H9 (cell line): ENCODE measurements around the gene SOCS7. TPM values are rescaled to one million over a fixed set of nuclear protein-coding genes. Genes with fewer than 3 reads are reported as not detected.

Source experiments
- DNase-seq: peaks from one replicate; pipeline ENCODE4 v3.0.0-alpha.2; 2017
- H2AFZ ChIP-seq: one replicate; pipeline ENCODE4 v1.6.1; 2013; ENCODE audit warnings: mild to moderate bottlenecking, low read length, control low read depth, moderate library complexity
- H2AK5ac ChIP-seq: 2 replicates; pipeline ENCODE4 v1.6.1; 2013; ENCODE audit warnings: low read length, control low read depth, mixed read lengths; ENCODE audit not compliant: insufficient read length
- H2BK120ac ChIP-seq: one replicate; pipeline ENCODE4 v1.6.1; 2013; ENCODE audit warnings: low read depth, mild to moderate bottlenecking, low read length, control low read depth, inconsistent platforms; ENCODE audit not compliant: poor library complexity, severe bottlenecking
- H2BK12ac ChIP-seq: 2 replicates; pipeline ENCODE4 v1.6.1; 2013; ENCODE audit warnings: low read length, control low read depth, mixed read lengths, low read depth; ENCODE audit not compliant: insufficient read length
- H2BK15ac ChIP-seq: 2 replicates; pipeline ENCODE4 v1.6.1; 2013; ENCODE audit warnings: low read depth, low read length, control low read depth
- H2BK20ac ChIP-seq: one replicate; pipeline ENCODE4 v1.6.1; 2013; ENCODE audit warnings: low read depth, mild to moderate bottlenecking, low read length, control low read depth, inconsistent platforms; ENCODE audit not compliant: poor library complexity, severe bottlenecking
- H2BK5ac ChIP-seq: 2 replicates; pipeline ENCODE4 v1.6.1; 2013; ENCODE audit warnings: low read length, control low read depth, mixed read lengths; ENCODE audit not compliant: insufficient read length
- H3K14ac ChIP-seq: 2 replicates; pipeline ENCODE4 v1.6.1; 2013; ENCODE audit warnings: low read length, control low read depth; ENCODE audit not compliant: insufficient read depth
- H3K18ac ChIP-seq: 2 replicates; pipeline ENCODE4 v1.6.1; 2013; ENCODE audit warnings: low read depth, mild to moderate bottlenecking, mixed read lengths, low read length, control low read depth; ENCODE audit not compliant: insufficient read length
- H3K23ac ChIP-seq: 2 replicates; pipeline ENCODE4 v1.6.1; 2013; ENCODE audit warnings: low read length, control low read depth, mixed read lengths, low read depth; ENCODE audit not compliant: insufficient read length
- H3K23me2 ChIP-seq: 2 replicates; pipeline ENCODE4 v1.6.1; 2013; ENCODE audit warnings: low read depth, mild to moderate bottlenecking, mixed read lengths, low read length, control low read depth; ENCODE audit not compliant: insufficient read length, poor library complexity, severe bottlenecking
- H3K27ac ChIP-seq: 2 replicates; pipeline ENCODE4 v1.5.1; 2013; ENCODE audit warnings: low read length, control low read depth, mixed read lengths, low read depth; ENCODE audit not compliant: insufficient read length
- H3K27me3 ChIP-seq: 2 replicates; pipeline ENCODE4 v1.6.1; 2013; ENCODE audit warnings: low read length, control low read depth, inconsistent platforms; ENCODE audit not compliant: insufficient read depth
- H3K4ac ChIP-seq: 2 replicates; pipeline ENCODE4 v1.6.1; 2013; ENCODE audit warnings: low read depth, mild to moderate bottlenecking, control low read depth, inconsistent platforms, low read length, moderate library complexity
- H3K4me1 ChIP-seq: 2 replicates; pipeline ENCODE4 v1.6.1; 2013; ENCODE audit warnings: low read length, control low read depth, inconsistent platforms; ENCODE audit not compliant: insufficient read depth
- H3K4me2 ChIP-seq: 2 replicates; pipeline ENCODE4 v1.6.1; 2013; ENCODE audit warnings: low read length, control low read depth, mixed read lengths; ENCODE audit not compliant: insufficient read length, insufficient read depth
- H3K56ac ChIP-seq: 2 replicates; pipeline ENCODE4 v1.6.1; 2013; ENCODE audit warnings: low read depth, mild to moderate bottlenecking, mixed read lengths, low read length, control low read depth; ENCODE audit not compliant: insufficient read length
- H3K79me1 ChIP-seq: 2 replicates; pipeline ENCODE4 v1.6.1; 2013; ENCODE audit warnings: low read depth, mild to moderate bottlenecking, moderate library complexity, low read length, control low read depth, inconsistent platforms; ENCODE audit not compliant: insufficient read depth, poor library complexity, severe bottlenecking
- H3K79me2 ChIP-seq: 2 replicates; pipeline ENCODE4 v1.6.1; 2013; ENCODE audit warnings: low read length, control low read depth, inconsistent platforms; ENCODE audit not compliant: insufficient read depth
- H3K9ac ChIP-seq: 2 replicates; pipeline ENCODE4 v1.6.1; 2013; ENCODE audit warnings: low read length, control low read depth, mixed read lengths; ENCODE audit not compliant: insufficient read length; ENCODE audit errors: extremely low read depth
- H3K9me3 ChIP-seq: one replicate; pipeline ENCODE4 v1.6.1; 2013; ENCODE audit warnings: low read depth, low read length, inconsistent platforms; ENCODE audit not compliant: control insufficient read depth
- H3T11ph ChIP-seq: one replicate; pipeline ENCODE4 v1.6.1; 2013; ENCODE audit warnings: mild to moderate bottlenecking, low read length, control low read depth, inconsistent platforms
- H4K20me1 ChIP-seq: one replicate; pipeline ENCODE4 v1.6.1; 2013; ENCODE audit not compliant: control insufficient read depth, insufficient read length, insufficient read depth
- H4K5ac ChIP-seq: 2 replicates; pipeline ENCODE4 v1.6.1; 2013; ENCODE audit warnings: low read depth, mild to moderate bottlenecking, mixed read lengths, low read length, control low read depth; ENCODE audit not compliant: insufficient read length
- H4K8ac ChIP-seq: replicated peaks from 2 replicates; pipeline ENCODE4 v1.6.1; 2013; ENCODE audit warnings: low read length, control low read depth, mixed read lengths, low read depth; ENCODE audit not compliant: insufficient read length
- H4K91ac ChIP-seq: 2 replicates; pipeline ENCODE4 v1.6.1; 2013; ENCODE audit warnings: low read depth, mild to moderate bottlenecking, moderate library complexity, mixed read lengths, low read length, control low read depth; ENCODE audit not compliant: insufficient read length
- H3K27ac Mint-ChIP-seq, 3 experiments: 2 replicates in 2 of 3; 3 replicates in 1 of 3; pipeline ENCODE4 v1.8.0; 2020 to 2021; ENCODE audit warnings: mixed read lengths in 3 of 3, mild to moderate bottlenecking in 1 of 3, moderate library complexity in 1 of 3
- H3K27me3 Mint-ChIP-seq: 2 replicates; pipeline ENCODE4 v1.8.0; 2021; ENCODE audit warnings: low read depth, mild to moderate bottlenecking, moderate library complexity, mixed read lengths
- H3K36me3 Mint-ChIP-seq, 3 experiments: 2 replicates in 2 of 3; 3 replicates in 1 of 3; pipeline ENCODE4 v1.8.0; 2020 to 2021; ENCODE audit warnings: low read depth in 3 of 3, mixed read lengths in 3 of 3; ENCODE audit not compliant: insufficient read depth in 1 of 3
- H3K4me1 Mint-ChIP-seq, 2 experiments: 2 replicates each; pipeline ENCODE4 v1.8.0; 2020; ENCODE audit warnings: mixed read lengths in 2 of 2
- H3K4me3 Mint-ChIP-seq, 2 experiments: 2 replicates in 1 of 2; 3 replicates in 1 of 2; pipeline ENCODE4 v1.8.0; 2020 to 2021; ENCODE audit warnings: mild to moderate bottlenecking in 2 of 2, mixed read lengths in 2 of 2, moderate library complexity in 1 of 2
- H3K9me3 Mint-ChIP-seq, 2 experiments: 2 replicates in 1 of 2; 3 replicates in 1 of 2; pipeline ENCODE4 v1.8.0; 2020; ENCODE audit warnings: mild to moderate bottlenecking in 2 of 2, mixed read lengths in 2 of 2, moderate library complexity in 1 of 2
- CTCF ChIP-seq: fragments of 200-600 bp; sonication (generic); conservative IDR thresholded peaks from 3 replicates; pipeline ENCODE4 v1.8.0; 2021; ENCODE audit warnings: antibody characterized with exemption, mild to moderate bottlenecking
- WGBS: extraction: QIAGEN DNeasy Blood & Tissue Kit; methylation state at CpG from one replicate; pipeline ENCODE4 v1.1.7; 2013; ENCODE audit warnings: missing lambda C conversion rate, low lambda C conversion rate, mixed read lengths; ENCODE audit not compliant: insufficient read length; ENCODE audit errors: extremely low coverage; 5-methylcytosine and 5-hydroxymethylcytosine counted together
- total RNA-seq: library from RNA; stranded (reverse); gene quantifications from 2 replicates; pipeline ENCODE4 v1.2.1, GENCODE V29; 2021

The SOCS7 gene
- total RNA-seq, 1 experiment from 2014 or later = 31.0 TPM

DNA sequence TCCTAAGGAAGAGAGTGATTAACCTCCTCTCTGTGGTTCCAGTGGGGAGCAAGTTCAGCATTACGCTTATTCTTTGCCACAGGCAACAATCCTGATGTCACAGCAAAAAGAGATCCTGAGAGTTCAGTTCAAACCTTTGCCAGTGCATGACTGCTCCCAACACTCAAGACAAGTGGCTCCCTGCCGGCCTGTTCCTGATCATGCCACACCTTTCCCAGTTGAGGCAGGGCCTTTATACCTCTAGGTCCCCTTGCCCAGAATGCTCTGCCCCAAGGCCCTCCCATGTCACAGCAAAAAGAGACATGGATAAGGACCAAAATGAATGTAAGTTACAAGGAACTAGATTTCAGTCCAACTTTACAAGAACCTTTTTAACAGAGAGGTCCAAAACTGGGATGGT, 45.6 kb downstream of the SOCS7 start:
- H2BK15ac ChIP-seq = no peak overlapping the region
- Mint-ChIP-seq H3K36me3 (peaks cover 41 to 72% (median 52%) of the 10 kb centered on the region in 3 experiments), H3K27me3 (no peaks in the 10 kb centered on the region)

More for the DNA sequence above, 45.6 kb downstream of the SOCS7 start:
- Histone ChIP-seq H3K79me1 (no peaks in the 10 kb centered on the region), H3K23me2 (no peaks in the 10 kb centered on the region), H3K4me2 (no peak overlapping the region), H3K27me3 (no peaks in the 10 kb centered on the region), H3K14ac (no peak overlapping the region), H2BK5ac (no peak overlapping the region), H4K8ac (no peak overlapping the region), H3T11ph (no peak overlapping the region), H3K18ac (no peak overlapping the region), H3K23ac (no peak overlapping the region), H2AK5ac (no peak overlapping the region), H3K9ac (no peak overlapping the region), H4K5ac (no peak overlapping the region), H2BK20ac (no peak overlapping the region), H2BK120ac (no peak overlapping the region), H3K4me1 (no peaks in the 10 kb centered on the region), H4K91ac (no peak overlapping the region), H3K27ac (no peak overlapping the region), H3K9me3 (no peaks in the 10 kb centered on the region), H2AFZ (no peak overlapping the region), H3K79me2 (no peaks in the 10 kb centered on the region), H4K20me1 (no peaks in the 10 kb centered on the region), H3K56ac (no peak overlapping the region), H3K4ac (no peak overlapping the region), H2BK12ac (no peak overlapping the region)
- H3K27ac Mint-ChIP-seq = no peak overlapping the region
- WGBS = no CpG with 5 or more reads among the region's 2 CpGs
- TF ChIP-seq CTCF = no peak
- DNase-seq = no peak
- no peak overlapping the region for H3K4me3 Mint-ChIP-seq
- no peaks in the 10 kb centered on the region for H3K4me1 Mint-ChIP-seq
- H3K9me3 Mint-ChIP-seq = no peaks in the 10 kb centered on the region
